ENCODE measurements around the gene NOD2.

GRCh38 chr16:50669741-50670140 is 23.7 kb upstream of the NOD2 start:
- TF ChIP-seq CTCF (IDR thresholded peaks at IDR 0.05): no peak
- no peak for TF ChIP-seq POLR2A (IDR thresholded peaks at IDR 0.05)

Measured in suprapubic skin (tissue), 3 donors.